ENCODE results near the gene ABCB10.

DNA sequence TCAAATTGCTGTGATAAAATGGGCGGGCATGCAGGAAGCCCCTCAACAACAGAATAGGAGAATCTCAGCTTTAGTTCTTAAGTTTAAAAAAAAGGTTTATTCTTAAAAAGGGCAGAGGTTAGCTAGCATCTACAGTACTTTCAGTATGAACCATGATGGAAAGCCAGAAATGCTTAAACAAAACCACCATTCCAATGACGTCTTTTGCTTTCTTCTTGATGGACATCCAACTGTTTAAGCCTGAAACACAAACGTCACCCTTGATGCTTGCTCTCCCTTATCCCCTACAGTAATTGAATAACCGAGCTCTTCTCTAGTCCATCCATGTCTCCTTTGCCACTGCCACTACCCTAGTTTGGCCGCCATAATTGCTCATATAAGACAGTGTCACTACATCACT lies 41.7 kb upstream of the ABCB10 start:
- TF ChIP-seq, protein P1, sequence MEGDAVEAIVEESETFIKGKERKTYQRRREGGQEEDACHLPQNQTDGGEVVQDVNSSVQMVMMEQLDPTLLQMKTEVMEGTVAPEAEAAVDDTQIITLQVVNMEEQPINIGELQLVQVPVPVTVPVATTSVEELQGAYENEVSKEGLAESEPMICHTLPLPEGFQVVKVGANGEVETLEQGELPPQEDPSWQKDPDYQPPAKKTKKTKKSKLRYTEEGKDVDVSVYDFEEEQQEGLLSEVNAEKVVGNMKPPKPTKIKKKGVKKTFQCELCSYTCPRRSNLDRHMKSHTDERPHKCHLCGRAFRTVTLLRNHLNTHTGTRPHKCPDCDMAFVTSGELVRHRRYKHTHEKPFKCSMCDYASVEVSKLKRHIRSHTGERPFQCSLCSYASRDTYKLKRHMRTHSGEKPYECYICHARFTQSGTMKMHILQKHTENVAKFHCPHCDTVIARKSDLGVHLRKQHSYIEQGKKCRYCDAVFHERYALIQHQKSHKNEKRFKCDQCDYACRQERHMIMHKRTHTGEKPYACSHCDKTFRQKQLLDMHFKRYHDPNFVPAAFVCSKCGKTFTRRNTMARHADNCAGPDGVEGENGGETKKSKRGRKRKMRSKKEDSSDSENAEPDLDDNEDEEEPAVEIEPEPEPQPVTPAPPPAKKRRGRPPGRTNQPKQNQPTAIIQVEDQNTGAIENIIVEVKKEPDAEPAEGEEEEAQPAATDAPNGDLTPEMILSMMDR (IDR thresholded peaks at IDR 0.05) = no peak
- TF ChIP-seq POLR2AphosphoS5 (IDR thresholded peaks at IDR 0.05) (no peak), EP300 (IDR thresholded peaks at IDR 0.05) (no peak)
